ENCODE results near the gene PRDM16.
"Not testable (repeated sequence)": the region's sequence is repeated elsewhere in the genome, so short reads cannot be mapped to it uniquely, and the experiment has no call there.

The PRDM16 gene

DNA sequence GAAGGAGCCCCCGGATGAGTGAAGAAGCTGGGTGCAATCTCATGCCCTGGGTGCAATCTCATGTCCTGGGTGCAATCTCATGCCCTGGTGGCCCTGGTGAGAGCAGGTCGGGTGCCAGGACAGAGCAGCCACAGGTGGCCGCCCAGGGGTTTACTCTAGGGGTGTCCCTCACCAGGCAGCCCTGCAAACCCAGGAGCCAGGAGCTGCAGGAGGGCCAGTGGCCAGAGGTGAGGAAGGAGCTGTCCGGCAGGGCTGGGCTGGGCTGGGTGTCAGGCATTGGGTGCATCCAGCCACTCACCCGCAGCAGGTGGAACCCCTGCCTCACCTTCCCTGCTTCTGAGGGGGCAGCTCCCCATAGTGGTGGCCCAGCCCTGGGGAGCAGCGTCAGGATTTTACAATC lies 79.2 kb downstream of the PRDM16 start:
- DNase-seq = no peak

DNA sequence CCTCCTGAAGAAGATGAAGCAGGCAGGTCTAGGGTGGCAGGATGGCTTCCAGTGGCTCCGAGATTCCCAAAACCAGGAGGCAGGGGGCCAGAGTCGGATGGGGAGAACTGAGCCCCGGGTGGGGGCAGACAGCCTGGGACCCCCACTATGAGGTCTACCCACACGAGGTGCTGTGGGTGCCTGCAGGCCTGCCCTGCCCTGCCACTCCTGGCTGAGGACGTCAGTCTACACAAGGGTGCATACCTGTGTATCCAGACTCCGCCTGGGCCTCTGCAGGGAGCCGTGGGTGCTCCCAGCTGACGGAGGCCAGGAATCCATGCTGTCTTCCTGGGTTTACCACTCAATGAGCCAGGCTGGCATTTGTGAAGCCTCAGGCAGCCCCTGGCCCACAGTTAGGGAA lies 80.3 kb downstream of the PRDM16 start:
- DNase-seq = no peak

DNA sequence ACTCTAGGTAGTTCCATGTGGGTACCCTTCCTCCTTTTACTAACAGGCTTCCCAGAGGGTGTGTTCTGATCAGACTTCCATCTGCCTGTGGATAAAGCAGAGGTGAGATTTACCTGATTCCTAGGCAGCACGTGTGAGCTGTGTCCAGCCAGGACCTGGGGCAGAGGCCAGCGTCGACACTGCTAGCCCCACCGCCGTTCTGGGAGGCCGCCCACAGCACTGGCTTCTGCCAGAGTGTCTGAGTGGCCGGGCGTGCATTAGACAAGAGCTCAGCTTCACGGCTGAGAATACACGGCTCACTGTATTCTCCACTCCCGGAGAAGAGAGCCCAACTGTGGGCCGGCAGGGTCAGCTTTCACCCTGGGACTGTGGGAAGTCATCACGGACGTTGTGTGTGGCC lies 82.5 kb downstream of the PRDM16 start:
- no peak for DNase-seq

DNA sequence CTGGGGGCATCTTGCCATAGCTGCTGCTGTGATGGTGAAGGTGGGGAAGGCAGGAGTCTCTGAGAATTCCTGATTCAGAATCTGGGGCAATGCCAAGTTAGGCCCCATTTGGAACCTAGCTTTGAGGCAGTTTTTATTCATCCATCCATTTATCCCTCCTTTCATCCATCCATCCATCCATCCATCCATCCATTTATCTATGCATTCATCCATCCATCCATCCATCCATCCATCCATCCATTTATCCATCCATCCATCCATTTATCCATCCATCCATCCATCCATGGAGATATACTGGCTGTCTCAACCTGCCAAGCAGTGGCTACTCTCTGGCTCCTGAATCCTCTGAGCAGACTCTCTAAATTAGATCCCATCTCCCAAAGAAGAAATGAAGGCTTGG lies 83.1 kb downstream of the PRDM16 start:
- DNase-seq = no peak

DNA sequence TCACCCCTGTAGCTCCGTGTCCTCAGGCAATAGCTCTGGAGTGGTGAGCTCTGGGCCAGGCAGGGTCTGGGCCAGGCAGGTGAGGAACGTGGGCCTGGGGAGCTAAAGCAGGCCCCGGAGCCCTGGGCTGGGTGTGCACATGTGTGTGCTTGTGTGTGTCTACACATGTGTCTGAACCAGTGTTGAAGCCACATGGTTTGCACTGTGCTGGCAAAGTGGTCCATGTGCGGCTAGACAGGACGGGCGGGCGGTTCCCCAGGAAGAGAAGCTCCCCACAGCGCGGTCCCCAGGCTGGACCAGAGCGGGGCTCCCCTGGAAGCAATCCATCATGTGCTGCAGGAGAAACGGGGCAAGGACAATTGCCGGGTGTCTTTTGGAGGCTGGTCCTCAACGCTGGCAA lies 84.2 kb downstream of the PRDM16 start:
- DNase-seq = no peak

DNA sequence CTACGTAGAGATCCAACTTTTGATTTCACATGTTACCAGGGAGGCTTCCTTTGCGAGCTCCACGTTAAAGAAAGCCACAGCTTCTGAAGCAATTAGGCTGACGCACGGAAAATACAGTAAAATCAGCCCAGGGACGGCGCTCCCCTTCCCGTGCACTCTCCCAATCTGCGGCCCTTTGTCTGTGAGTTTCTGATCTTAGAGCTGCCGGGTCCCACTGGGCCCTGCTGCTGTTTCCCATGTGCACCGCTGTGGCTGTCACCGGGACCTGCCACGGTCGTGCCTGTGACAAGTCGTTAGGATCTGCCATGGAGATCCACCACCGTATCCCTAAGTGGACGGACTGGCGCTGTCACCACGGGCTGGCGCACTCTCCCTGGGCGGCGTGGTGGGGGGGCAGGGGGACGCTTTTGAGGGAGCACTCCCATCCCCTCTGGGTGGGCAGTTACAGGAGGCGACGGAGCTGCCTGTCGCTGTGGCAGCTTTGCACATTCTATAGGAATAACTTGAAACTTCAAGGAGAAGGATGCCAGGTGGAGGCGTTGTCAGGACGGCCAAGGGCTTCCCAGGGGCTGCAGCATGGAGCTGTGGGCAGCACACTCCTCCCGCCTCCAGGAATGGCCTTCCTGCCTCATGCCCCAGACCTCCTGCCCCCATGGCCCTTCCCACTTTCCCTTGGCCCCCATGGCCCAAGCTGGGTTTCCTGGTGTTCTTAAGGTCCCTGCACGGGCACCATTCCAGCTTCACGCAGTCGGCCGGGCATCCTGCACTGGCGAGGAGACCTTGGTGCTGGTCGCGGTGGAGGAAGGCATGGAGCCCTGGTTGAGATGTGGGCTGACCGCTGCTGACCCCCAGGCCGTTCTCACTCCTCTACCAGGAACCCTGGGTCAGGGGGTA lies 85.1 kb downstream of the PRDM16 start:
- DNase-seq = no peak

DNA sequence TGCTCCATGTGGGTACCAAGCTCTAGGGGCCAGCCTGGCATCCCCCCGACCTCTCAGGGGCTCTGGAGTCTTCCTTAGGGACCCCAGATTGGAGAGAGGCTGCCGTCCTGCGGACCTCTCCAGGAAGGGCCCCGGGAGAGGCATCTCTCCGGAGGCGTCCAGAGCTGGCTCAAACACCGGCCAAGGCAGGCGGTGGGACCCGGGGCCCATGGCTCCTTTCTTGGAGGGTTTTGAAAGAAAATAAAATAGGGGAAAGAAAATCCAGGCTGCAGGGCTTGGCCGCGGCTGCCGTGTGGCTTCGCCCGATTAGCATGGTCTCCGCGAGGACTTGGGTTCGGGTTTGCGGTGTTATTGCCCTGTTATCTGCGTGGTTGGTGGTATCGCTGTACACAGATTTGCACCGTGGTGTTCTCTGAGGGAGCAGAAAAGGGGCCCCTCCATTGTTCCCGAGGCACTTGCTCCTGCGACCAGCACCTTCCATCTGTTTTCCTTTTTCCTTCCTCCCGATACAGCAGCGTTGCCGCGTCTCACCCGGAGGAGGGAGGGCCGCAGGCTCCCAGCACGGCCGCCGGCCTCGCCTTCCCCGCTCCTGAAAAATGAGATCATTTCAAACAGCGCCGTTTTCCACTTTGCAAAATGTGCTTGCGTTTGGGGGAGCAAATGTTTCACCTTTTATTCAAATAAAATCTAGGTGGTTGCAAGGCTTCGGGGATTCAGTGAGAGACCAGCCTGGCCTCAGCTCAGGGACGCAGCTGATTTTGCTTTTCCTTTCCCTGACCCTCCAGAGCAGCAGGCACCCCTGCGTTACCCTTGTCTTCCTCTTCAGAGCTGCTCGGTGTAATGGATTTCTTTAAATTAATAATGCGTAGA lies 86.3 kb downstream of the PRDM16 start:
- DNase-seq = no peak

DNA sequence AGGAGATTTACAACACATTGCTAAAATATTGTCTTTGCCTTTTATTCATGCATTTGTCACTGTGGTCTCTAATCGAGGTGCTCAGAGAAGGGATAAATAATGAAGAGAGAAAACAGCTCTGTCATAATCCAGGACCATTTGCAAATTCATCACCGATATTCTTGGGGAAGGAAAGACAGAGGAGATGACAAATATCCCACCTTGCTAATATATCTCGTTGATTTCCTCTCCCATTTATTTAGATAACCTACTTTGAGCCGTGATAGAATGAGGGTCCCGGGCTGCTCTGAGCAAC lies 86.9 kb downstream of the PRDM16 start:
- no peak for DNase-seq

DNA sequence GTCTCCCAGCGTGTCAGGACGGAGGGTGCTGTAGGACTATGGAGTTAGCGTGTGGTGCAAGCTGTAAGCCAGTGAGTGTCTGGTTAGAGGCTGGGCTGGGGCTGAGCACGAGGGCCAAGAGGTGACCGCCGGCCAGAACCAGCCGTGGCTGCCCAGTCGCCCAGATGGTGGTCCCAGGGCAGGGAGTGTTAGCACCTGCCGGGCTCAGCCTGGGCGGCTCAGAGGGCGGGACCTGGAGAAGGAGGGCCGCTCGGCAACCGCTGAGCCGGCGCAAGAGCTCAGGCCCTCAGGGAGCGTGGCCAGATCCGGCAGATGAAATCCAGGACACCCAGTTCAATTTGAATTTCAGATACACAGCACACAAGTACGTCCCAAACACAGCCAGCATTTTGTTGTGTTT lies 87.9 kb downstream of the PRDM16 start:
- no peak for DNase-seq

DNA sequence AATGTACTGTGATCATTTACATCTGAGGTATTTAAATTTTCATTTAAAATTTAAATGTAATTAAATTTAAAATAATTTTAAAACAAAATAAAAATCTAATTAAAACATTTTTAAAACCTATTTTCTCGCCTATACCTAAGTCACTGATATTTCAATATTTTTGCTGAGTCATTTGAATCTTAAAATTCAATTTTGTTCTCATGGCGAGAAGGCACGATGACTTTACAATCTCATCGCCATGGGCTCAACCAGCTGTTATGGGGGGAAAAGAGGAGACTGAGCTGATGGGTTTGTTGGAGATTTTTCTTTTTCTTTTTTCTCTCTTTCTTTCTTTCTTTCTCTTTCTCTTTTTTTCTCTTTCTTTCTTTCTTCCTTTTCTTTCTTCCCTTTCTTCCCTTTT lies 89.3 kb downstream of the PRDM16 start:
- no peak for DNase-seq

DNA sequence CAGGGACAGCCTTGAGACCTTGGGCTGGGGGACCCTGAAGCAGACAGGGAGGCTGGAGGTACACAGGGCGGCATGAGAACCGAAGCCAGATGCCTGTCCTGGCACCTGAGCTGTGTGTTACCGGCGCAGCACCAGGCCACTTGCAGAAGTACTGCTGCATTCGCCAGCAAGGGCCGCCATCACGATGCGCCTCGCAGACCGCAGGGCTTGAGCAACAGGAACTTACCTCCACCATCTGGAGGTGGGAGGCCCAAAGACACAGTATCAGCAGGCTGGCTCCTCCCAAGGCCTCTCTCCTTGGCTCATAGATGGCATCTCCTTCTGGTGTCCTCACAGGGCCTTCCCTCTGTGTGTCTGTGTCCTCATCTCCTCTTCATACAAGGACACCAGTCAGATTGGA lies 90.1 kb downstream of the PRDM16 start:
- DNase-seq = no peak

DNA sequence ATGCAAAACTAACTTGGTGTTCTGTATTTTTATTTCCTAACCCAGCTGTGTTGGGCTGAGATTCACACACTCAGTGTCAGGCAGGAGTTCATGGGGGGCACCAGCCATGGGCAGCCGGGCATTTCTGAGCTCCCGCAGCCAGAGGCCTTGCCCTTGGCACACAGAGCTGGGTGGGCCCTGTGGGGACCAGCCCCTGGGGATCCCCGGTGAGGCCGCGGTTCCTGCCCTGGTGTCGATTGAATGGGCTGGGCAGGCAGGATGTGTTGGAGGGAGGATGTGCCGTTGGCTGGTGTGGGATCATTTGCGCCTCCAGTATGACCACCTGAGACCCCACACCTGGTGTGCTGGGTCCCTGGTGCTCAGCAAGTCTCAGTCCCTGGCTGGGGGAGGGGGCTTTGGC lies 91.0 kb downstream of the PRDM16 start:
- no peak for DNase-seq

DNA sequence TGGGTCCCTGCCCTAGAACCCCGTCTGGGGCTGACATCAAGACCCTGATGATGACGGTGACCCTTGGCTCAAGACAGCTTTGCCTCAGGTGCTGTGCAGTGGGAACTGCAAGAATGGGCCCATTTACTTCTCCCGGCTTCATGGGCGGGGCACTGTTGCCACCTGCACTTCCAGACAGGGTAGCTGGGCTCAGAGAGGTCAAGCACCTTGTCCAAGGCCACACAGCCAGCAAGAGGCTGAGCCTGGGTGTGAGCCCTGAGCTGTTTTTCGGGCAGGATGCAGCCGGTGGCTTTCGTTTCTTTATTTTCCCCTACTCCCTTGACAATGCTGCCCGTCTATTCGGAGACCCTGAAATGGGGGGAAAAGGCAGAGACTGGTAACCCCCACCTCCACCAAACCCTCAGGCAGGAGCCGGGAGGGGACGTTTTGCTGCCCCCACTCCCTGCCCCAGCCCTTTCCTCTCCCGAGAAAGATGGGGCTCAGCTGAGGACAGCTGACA lies 91.7 kb downstream of the PRDM16 start:
- no peak for DNase-seq

DNA sequence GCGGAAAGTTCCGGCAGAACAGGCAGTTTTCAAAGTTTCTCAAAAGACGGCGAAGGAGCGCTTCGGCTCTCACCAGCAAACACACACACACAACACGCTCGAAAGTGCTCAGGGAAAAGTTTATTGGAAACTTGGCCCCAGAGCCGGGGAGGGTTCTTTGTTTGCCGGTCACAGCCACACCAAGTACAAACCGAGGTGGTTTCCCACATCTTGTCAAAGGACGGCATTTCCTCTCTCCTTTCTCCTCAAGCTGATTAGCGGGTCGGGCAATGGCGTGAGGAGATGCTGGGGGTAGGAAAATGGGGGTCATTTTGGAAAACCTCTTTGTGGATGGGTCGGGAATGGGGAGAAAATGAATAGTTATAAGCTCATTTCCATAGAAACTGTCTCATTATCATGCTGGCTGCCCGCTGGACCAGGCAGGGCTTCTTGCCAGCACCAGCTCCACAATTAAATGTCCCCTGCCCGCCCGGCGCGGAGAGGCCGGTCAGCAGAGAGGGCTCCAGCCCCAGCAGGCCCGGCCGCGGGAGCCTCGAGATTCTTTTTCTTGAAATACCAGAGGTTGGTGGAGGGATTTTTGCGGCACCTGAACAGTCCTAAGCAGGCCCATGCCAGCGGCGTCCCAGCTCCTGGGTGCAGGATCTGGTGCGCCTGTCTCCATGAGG lies 92.3 kb downstream of the PRDM16 start:
- no peak for DNase-seq

DNA sequence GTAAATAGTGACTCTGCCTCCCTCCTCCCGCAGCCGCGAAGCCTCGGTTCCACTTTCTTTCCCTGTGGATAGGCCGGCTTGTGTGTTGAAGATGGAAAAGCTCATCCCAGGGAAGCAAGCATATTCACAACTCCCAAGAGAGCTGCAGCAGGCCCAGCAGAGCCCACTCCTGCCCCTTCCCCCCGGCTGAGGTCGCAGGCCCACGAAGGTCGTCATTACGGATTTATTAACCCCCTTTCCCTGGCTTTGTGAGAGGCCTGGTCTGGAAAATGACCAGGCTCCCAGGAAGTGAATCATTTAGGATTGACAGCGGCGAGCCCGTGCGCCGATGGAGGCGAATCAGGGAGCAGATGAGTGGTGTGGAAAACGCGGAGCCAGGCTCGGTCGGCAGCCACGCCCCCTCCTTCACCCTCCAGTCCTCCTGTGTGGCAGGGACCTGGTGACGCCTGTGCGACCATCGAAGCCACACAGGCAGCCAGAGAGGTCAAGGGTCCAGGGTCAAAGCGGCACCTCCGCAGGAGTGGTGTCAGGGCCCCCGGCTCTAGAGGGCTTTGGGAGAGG lies 93.4 kb downstream of the PRDM16 start:
- no peak for DNase-seq

DNA sequence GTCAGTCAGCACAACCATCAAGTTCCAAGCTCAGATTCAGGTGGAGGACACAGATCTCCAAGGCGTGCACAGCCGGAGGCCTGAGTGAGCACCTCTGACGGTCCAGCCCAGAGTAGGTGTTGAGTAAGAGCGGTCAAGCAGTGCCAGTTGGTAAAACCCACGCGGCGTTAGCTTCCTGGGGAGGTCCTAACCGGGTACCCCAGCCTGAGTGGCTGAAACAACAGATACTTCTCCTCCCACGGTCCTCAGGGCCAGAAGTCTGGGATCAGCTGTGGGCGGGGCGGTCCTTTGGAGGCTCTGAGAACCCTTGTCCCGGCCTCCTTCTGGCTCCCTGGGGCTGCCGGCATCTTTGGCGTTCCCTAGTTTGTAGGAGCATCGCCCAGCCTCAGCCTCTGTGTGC lies 94.4 kb downstream of the PRDM16 start:
- DNase-seq = no peak

DNA sequence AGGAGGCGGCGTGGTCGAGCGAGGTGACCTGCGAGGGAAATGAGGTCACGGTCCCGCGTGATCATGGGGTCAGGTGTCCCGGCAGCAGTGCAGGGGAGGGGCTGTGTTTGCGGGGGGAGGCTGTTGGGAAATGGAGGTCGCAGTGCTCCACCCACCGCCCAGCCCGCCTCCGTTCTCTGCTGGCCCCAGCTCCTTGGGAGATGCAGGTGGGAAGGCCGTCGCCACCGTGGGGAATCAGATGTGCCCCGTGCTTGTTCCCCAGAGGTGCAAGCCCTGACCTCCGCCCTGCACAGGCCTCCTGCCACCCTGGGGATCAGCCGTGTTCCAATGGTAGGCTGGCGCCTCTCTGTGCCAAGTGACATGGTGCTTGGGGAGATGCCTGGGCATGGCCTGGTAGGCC lies 95.7 kb downstream of the PRDM16 start:
- DNase-seq = no peak

DNA sequence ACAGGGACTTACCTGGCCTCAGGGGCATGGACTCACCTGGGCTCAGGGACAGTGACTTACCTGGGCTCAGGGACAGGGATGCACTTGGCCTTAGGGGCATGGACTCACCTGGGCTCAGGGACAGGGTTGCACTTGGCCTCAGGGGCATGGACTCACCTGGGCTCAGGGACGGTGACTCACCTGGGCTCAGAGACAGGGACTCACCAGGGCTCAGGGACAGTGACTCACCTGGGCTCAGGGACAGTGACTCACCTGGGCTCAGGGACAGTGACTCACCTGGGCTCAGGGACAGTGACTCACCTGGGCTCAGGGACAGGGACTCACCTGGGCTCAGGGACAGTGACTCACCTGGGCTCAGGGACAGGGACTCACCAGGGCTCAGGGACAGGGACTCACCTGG lies 96.2 kb downstream of the PRDM16 start:
- not testable (repeated sequence) for DNase-seq

DNA sequence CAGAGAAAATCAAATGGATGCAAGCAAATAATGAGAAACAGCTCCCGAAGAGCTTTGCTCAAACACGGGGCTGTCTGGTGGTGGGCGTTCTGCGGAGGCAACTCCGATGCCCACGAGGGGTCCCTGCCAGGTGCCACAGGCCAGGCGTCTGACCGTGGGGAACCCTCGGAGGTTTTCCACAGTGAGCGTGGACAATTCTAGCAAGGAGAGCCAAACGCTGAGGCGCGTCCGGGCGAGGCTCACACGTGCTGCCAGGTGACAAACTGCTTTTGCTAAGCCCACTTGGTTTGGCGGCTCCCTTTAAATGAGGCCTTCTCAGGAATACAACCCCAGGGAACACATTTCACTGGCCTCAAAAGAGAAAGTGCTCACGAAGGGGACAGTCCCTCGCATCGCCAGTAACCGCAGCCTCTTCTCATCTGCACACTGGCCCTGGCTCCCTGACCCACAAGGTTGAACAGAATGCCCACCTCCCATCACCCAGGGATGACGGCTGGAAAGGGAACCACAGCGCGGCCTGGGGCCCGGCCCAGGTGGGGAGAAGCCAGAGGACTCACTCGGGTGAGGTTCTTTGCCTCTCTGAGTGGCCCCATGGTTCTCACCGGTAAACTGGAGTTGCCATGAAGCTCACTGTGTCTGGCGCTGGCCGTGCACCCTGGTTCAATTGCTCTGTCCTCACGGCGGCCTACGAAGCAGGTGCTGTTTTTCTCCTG lies 97.4 kb downstream of the PRDM16 start:
- no peak for DNase-seq

DNA sequence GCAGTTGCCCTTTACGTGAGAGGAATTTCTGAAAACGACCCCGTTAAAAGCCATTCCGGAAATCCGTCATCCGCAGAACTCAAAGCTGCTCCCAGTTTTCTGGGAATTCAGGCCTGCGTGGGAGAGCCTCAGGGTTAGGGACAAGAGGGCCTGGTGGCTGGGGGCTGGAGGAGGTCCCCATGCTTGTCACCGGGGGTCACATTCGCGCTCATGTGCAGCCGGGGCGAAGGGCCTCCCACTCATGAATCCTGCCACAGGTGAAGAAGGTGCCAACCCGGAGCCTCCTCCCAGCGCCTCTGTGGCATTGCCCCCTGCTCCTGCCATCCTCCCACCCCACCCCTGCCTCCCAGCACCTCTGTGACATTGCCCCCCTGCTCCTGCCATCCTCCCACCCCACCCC lies 98.3 kb downstream of the PRDM16 start:
- DNase-seq = no peak

DNA sequence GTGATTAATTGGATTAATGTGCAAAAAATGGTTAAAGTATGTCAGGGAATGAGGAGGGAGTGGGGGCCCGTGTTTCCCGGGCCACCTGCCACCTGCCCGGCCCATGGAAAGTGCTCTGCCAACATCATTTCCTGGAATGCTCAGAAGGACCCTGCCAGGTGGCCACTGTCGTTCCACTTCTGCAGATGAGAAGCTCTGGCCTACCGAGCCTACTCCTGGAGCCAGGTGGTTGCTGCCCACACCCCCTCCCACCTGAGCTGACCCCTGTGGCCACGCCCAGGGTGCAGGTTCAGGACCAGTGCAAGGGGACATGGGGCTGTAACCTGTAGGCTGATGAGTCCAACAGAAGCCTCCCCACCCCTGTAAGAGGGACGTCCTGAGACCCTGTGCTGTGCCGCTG lies 99.7 kb downstream of the PRDM16 start:
- DNase-seq = no peak

DNA sequence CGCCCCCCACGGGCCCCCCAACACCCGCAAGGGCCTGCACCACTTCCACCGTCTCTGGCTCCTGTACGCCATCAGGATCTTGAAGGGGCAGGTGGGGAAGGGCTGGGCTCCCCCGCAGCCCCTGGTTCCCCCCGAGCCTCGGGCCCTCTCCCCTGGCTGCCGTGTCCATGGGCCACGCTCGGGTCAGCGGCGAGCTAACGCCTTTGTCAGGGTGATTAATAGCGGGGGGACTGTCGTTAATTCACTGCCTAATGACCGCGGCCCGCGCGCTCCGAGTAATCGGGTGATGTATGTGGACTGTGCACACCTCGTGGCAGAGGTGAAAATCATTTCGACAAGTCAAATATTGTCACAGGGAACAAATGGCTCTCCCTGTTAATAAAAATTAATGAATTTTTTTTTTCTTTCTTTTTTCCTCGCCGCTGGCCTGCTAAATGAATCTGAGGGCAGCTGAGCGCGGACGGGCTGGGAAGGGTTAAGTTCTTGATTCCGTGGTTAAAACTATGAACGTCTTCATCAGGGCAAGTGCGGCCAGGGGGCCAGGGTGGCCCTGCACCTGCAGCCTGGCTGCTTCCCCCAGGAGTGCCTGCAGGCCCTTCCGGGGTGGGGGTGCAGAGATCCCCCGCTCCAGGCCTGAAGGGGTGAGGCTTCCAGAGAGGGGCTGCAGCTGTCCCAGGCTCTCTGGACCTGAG lies 100.8 kb downstream of the PRDM16 start:
- no peak for DNase-seq
